HL-60 (cell line): ENCODE results near the gene RNF214.

Source experiments
- DNase-seq, 2 experiments: peaks; one replicate each; pipeline ENCODE4 v3.0.0-alpha.2; 2010 to 2020; ENCODE audit warnings: low read depth in 1 of 2, low spot score in 1 of 2
- H3K27ac ChIP-seq: fragments of 250-450 bp; sonication (Bioruptor Pico); replicated peaks from 2 replicates; pipeline ENCODE4 v1.5.1; 2020; ENCODE audit warnings: mild to moderate bottlenecking, moderate library complexity
- H3K27me3 ChIP-seq: fragments of 250-450 bp; sonication (Bioruptor Pico); 2 replicates; pipeline ENCODE4 v1.5.1; 2021; ENCODE audit warnings: mild to moderate bottlenecking, moderate library complexity; ENCODE audit not compliant: insufficient read depth, poor library complexity, severe bottlenecking
- H3K4me3 ChIP-seq: replicated peaks from 2 replicates; pipeline ENCODE4 v1.5.1; 2011; ENCODE audit warnings: mild to moderate bottlenecking, control low read depth, low read length; ENCODE audit not compliant: insufficient read depth
- GABPA ChIP-seq: IDR thresholded peaks from 2 replicates; pipeline ENCODE4 v1.6.1; 2012; ENCODE audit warnings: low read depth
- POLR2AphosphoS5 ChIP-seq: IDR thresholded peaks from 2 replicates; pipeline ENCODE4 v1.6.1; 2012; ENCODE audit warnings: low read depth
- SPI1 ChIP-seq: IDR thresholded peaks from 2 replicates; pipeline ENCODE4 v1.6.1; 2012; ENCODE audit warnings: low read depth, mild to moderate bottlenecking, borderline replicate concordance
- TF ChIP-seq, protein P1 (sequence below): IDR thresholded peaks from 2 replicates; pipeline ENCODE4 v1.6.1; 2012; ENCODE audit warnings: low read depth; ENCODE audit not compliant: insufficient replicate concordance
- TF ChIP-seq, protein P2 (sequence below): IDR thresholded peaks from one replicate; pipeline ENCODE4 v1.5.1; 2011; ENCODE audit warnings: low read length, control low read depth, inconsistent platforms; ENCODE audit not compliant: insufficient read depth

Gene RNF214

DNA sequence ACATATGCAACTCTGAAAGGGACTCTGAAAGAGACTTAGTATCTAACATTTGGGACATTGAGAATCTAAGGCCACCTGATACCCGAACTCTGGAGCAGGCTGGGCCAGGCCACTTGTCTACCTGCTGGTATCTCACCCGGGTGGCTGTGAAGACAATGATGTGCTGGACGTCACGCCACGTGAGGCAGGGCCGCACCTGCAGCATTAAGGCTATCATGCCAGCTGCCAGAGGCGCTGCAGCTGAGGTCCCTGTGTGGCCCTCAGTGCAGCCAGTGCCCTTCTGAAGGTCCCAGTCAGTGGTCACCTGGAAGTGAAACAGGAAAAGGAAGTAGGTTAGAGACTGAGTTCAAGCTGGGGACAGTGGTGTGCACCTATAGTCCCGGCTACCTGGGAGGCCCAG, 13.0 kb upstream of the RNF214 start:
- no peak overlapping the region for H3K4me3 ChIP-seq

DNA sequence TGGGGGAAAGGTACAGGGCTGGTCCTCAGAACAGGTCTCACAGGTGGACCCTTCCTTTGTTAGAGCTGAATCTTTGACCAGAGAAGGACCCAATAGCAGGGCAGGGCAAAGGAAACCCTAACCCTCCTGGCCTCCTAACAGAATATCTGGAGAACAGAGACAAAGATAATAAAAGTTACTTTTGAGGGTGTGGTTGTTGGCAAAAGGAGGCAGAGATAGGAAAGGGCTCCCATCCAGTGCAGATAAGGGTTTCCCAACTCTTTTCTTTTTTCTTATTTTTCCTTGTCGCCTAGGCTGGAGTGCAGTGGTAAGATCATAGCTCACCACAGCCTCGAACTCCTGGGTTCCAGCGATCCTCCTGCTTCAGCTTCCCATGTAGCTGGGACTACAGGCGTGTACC, 12.5 kb upstream of the RNF214 start:
- no peak overlapping the region for H3K27ac ChIP-seq
- no peak for DNase-seq
- H3K27me3 ChIP-seq = no peaks in the 10 kb centered on the region
- TF ChIP-seq SPI1 = no peak
- TF ChIP-seq, protein P1, sequence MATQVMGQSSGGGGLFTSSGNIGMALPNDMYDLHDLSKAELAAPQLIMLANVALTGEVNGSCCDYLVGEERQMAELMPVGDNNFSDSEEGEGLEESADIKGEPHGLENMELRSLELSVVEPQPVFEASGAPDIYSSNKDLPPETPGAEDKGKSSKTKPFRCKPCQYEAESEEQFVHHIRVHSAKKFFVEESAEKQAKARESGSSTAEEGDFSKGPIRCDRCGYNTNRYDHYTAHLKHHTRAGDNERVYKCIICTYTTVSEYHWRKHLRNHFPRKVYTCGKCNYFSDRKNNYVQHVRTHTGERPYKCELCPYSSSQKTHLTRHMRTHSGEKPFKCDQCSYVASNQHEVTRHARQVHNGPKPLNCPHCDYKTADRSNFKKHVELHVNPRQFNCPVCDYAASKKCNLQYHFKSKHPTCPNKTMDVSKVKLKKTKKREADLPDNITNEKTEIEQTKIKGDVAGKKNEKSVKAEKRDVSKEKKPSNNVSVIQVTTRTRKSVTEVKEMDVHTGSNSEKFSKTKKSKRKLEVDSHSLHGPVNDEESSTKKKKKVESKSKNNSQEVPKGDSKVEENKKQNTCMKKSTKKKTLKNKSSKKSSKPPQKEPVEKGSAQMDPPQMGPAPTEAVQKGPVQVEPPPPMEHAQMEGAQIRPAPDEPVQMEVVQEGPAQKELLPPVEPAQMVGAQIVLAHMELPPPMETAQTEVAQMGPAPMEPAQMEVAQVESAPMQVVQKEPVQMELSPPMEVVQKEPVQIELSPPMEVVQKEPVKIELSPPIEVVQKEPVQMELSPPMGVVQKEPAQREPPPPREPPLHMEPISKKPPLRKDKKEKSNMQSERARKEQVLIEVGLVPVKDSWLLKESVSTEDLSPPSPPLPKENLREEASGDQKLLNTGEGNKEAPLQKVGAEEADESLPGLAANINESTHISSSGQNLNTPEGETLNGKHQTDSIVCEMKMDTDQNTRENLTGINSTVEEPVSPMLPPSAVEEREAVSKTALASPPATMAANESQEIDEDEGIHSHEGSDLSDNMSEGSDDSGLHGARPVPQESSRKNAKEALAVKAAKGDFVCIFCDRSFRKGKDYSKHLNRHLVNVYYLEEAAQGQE = no peak
- no peak for TF ChIP-seq POLR2AphosphoS5
- no peak for TF ChIP-seq GABPA
- TF ChIP-seq, protein P2, sequence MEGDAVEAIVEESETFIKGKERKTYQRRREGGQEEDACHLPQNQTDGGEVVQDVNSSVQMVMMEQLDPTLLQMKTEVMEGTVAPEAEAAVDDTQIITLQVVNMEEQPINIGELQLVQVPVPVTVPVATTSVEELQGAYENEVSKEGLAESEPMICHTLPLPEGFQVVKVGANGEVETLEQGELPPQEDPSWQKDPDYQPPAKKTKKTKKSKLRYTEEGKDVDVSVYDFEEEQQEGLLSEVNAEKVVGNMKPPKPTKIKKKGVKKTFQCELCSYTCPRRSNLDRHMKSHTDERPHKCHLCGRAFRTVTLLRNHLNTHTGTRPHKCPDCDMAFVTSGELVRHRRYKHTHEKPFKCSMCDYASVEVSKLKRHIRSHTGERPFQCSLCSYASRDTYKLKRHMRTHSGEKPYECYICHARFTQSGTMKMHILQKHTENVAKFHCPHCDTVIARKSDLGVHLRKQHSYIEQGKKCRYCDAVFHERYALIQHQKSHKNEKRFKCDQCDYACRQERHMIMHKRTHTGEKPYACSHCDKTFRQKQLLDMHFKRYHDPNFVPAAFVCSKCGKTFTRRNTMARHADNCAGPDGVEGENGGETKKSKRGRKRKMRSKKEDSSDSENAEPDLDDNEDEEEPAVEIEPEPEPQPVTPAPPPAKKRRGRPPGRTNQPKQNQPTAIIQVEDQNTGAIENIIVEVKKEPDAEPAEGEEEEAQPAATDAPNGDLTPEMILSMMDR = no peak
- H3K4me3 ChIP-seq = no peak overlapping the region

More for the DNA sequence above, 13.0 kb upstream of the RNF214 start:
- no peak for TF ChIP-seq SPI1
- no peak for TF ChIP-seq GABPA
- TF ChIP-seq, protein P2 = no peak
- no peak for TF ChIP-seq POLR2AphosphoS5
- TF ChIP-seq, protein P1 = no peak
- Histone ChIP-seq H3K27me3 (no peaks in the 10 kb centered on the region), H3K27ac (no peak overlapping the region)
- DNase-seq = no peak

DNA sequence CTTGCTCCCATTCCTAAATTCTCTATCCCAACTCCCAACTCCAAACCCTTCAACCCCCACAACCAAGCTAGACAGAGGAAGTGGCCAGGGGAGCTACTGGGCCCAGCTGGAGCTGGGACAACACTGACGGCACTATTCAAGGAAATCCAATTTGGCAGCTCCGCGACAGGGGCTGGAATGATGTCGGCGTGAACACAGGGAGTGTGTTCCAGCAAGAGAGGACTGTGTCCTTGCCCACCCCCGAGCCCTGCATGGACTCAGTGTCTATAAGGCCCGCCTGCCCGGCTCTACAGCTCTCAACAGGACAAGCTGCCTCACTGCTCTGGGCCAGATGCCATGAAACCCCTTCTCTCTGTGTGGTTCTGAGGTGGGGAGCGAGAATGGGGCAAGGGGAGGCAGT, 11.9 kb upstream of the RNF214 start:
- Histone ChIP-seq H3K27ac (no peak overlapping the region), H3K27me3 (no peaks in the 10 kb centered on the region), H3K4me3 (no peak overlapping the region)
- TF ChIP-seq, protein P2 = no peak
- TF ChIP-seq POLR2AphosphoS5 = no peak
- TF ChIP-seq, protein P1 = no peak
- DNase-seq = no peak
